Measurements from ENCODE around the gene GALR1.

- no peak for TF ChIP-seq REST (IDR thresholded peaks at IDR 0.05; ENCODE audit: insufficient read depth in 1 of 2, low read depth in 2 of 2, low read length in 2 of 2)
- TF ChIP-seq POLR2AphosphoS5 (IDR thresholded peaks at IDR 0.05; ENCODE audit: low read depth, low read length), result no peak
- no peak for TF ChIP-seq TAF1 (IDR thresholded peaks at IDR 0.05; ENCODE audit: borderline replicate concordance, insufficient read depth, low read length)
- no peak for TF ChIP-seq SIN3A (IDR thresholded peaks at IDR 0.05; ENCODE audit: borderline replicate concordance, insufficient read depth, low read length)
- no peak for TF ChIP-seq FOXP2 (optimal IDR thresholded peaks at IDR 0.05; ENCODE audit: borderline replicate concordance, extremely low read depth, extremely low read length, insufficient read depth)
Measured at GRCh38 chr18:77320971-77321559, 71.4 kb downstream of the GALR1 start.

Data from PFSK-1 (cell line).